GM19351 (cell line): Measurements from ENCODE around the gene CDHR2.

Source experiments
- ATAC-seq: cut with Tn5 transposase; IDR thresholded peaks from one replicate; pipeline ENCODE4 v1.9.1; 2021; ENCODE audit warnings: mild to moderate bottlenecking, moderate library complexity; ENCODE audit not compliant: unreplicated experiment

Gene CDHR2

GRCh38 chr5:176529116-176529740, 19.9 kb upstream of the CDHR2 start:
- ATAC-seq, result no peak

GRCh38 chr5:176529741-176530141, 19.4 kb upstream of the CDHR2 start:
- ATAC-seq, result no peak

DNA sequence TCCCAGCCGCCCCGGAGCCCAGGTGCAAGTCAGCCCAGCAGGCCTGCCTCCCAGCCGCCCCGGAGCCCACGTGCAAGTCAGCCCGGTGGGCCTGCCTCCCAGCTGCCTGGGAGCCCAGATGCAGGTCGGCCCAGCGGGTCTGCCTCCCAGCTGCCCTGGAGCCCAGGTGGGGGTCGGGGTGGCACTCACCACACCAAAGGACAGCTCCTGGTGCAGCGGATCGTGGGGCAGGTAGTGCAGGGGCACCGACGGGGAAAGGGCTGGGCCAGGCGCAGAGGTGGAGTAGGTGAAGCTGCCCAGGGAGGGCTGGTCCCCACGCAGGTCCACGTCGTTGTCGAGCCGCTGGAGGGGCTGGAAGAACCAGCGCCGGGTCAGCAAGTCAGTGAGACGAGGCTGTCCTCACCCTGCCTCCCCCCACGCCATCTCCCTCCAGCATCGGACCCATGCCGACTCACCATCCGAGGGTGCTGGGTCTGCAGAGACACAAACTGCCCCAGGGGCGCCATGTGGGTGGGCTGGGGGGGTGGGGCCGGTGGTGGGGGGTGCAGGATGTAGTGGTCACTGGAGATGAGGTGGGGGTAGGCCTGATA, 18.7 kb upstream of the CDHR2 start:
- no peak for ATAC-seq

DNA sequence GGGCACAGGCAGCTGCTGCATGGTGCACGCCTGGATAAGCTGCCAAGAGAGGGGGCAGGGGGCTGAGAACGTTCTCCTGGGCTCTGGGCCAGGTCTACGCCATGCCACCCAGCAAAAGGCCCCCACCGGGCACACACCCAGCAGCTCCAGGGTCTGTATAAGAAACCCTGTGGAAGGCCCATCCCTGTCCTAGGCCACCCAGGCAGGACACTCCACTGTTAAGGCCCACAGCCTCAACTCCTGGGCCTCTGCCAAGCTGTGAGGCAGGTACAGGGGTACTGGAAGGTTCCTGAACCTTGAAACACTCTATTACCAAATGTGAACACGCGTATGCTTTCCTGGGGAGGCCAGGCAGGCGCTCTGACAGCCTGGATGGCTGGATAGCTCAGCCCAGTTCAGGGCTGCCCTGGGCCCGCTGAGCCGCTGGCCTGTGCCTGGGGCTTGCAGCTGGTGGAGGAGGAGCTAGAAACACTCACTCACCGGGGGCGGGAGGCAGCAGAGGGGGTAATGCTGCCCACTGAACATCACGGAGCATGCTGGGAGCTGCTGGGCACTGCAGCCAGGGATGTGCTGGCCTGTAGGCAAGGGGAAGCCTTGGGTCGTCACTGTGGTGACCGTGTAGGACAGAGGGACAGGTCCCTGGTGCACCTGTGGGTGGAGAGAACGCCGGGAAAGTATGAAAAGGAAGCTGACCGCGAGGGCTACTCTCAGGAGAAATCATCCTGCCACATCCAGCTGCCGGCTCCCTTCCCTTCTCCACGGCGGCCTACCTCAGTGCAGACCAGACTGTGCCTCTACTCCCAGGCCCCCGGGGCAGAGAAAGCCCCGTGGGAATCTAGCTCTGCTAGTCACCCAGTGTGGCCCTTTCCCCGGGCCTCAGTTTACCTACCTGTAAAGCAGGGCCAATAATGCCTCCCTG, 17.9 kb upstream of the CDHR2 start:
- no peak for ATAC-seq

DNA sequence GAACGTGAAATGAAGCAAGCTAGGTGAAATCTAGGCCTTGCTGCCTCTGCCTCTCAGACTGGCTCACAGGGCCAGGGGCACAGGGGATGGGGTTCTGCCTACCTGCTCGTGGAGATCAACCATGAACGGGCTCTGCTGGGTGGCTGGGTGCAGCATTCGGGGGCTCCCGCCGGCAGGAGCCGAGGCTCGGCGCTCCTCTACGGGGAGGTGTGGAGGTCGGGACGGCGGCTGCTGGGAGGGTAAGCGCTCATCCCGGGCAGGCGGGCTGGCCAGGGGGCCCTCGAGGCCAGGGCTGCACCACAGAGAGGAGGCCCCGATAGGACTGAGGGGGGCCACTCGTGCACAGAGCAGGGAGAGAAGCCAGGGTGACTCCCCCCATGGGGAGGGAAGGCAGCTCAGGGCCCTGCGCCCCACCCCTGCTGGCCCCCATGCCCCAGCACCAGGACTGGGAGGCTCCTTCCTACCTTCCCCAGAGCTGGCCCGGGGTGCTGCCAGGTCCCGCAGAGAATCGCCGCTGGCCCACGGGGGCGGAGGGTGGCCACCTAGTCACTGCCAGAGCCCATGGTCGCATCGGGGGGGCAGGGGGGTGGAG, 17.1 kb upstream of the CDHR2 start:
- ATAC-seq, result no peak

DNA sequence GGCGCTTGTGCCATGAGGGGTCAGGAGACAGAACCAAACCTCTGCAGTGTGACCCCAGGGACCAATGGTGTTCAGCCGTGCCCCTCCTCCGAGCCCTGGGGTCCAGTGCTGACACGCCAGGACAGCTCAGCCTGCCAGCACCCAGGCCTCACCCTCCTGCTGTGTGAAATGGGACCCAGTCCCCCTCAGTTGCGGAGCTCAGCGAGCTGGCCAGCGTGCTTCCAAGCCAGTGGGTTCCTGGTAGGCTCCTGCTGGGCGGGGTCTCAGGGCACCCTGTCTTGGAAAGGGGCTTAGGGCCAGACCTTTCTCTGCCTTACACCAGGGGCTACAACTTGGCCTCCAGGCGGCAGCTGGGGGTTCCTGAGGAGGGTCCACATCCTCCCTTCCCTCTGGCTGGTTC, 16.3 kb upstream of the CDHR2 start:
- ATAC-seq, result no peak

- no peak for ATAC-seq
Measured at GRCh38 chr5:176533390-176533789, 15.8 kb upstream of the CDHR2 start.

DNA sequence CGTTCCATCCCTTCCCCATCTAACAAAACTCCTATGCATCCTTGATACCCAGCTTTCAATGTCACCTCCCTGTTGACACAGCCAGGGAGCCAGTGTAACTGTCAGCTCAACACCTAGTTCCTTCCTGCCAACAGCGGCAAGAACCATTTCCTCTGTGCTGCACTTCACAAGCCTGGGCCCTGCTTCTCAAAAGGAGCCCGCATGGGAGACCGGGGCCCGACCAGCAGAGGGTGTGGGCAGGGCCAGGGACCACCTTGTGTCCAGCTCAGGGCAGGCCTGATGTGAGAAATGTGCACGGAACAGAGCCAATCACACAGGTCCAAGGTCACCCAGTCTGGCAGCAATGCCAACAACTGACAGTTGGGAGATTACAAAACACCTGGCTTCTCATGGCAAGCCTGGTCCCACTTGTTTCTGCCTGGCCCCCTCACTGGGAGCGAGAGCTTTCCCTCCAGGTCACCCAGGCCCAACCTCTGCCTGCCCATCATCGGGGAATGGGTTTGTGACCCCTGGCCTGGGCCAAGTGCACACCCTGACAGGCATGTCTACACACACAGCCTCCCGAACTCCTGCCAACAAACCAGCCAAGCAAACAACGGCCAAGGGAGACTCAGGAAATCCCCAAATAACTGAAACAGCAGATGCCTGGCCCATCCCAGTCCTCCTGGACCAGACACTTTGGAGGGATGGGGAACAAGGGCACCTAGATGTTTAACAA, 15.1 kb upstream of the CDHR2 start:
- no peak for ATAC-seq

DNA sequence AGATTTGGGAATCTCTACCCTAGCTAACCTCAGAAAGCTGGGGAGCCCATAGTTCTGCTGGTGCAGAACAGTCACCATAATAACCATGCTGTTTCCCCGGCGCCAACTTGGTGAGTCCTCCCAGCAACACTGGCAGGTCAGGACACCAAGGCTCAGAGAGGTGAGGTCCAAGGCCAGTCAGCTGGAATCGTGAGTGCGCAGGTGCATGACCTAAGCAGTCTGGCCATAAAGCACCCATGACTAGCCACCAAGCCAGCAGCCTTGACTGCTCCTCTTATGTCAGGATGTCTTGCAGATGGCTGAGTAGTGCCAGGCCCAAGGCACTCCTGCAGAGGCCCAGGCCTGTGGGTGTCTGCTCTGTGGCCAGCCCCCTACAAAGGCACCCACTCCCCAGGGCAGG, 14.5 kb upstream of the CDHR2 start:
- ATAC-seq, result no peak

DNA sequence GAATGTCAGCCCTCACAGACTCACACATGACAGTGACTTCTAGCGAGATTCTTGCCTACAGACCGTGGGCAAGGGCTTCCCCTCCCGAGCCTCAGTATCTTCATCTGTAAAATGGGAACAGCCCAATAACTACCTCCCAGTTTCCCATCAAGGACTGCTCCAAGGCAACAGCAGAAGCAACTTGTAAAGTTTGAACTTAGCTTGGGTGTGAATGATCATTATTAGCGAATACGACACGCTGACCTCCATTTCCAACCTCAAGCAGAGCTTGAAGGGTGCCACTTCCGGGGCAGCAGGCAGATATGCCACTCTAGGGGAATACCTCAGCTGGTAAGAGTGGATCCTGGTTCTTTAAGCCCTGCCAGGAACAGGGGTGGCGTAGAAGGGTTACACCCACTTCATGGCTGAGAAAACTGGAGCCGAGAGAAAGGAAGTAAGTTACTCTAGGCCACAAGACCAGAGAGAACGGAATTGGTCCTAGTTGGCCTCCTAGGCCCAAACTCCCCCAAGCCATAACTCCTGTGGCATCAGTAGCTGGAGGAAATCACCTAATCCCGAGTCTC, 14.0 kb upstream of the CDHR2 start:
- no peak for ATAC-seq

GRCh38 chr5:176535664-176536131, 13.4 kb upstream of the CDHR2 start:
- no peak for ATAC-seq

DNA sequence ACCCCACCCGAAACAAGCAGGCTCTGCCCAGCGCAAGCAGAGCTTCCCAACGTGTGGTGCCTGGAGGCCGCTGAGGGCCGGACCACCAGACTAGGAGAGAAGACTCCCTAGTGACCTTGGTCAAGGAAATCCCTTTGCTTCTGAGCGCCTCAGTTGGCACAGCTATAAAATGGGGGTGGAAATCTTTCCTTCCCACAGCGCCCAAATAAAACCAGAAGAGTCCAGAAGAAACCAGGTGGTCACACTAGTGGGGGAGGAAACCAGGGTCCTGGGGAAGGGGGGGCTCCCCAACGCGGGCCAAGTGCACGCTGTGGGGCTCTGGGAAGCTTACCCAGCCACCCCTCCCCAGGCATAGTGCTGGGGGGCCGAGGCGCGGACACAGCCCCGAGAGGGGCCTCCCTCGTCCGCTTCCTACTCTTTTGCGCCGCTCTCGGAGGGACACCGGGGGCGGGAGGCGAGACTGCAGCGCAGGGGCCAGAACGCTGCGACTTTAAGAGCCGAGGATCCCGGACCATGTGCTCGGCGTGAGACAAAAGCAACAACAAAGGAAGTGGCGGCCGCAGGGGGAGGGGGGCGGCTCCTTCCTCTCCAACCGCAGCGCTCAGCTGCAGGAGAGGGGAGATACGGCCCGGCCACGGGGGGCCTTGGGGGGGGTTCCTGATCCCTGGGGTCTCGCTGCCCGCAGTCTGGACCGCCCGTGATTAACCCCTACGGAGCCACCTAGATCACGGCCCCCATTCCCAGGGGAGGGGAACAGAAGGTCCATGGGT, 12.8 kb upstream of the CDHR2 start:
- ATAC-seq, result peak; percentile 17

- peak; percentile 47 for ATAC-seq
Measured at GRCh38 chr5:176536902-176537553, 12.1 kb upstream of the CDHR2 start, which contains the start of gene RNF44. TSS of gene RNF44 (minus strand) at chr5:176537402. CDS start at chr5:176532472, 4,930 bp downstream.

- peak; percentile 68 for ATAC-seq
Measured at GRCh38 chr5:176537554-176538229, 11.4 kb upstream of the CDHR2 start.

GRCh38 chr5:176538230-176538988, 10.7 kb upstream of the CDHR2 start:
- no peak for ATAC-seq

DNA sequence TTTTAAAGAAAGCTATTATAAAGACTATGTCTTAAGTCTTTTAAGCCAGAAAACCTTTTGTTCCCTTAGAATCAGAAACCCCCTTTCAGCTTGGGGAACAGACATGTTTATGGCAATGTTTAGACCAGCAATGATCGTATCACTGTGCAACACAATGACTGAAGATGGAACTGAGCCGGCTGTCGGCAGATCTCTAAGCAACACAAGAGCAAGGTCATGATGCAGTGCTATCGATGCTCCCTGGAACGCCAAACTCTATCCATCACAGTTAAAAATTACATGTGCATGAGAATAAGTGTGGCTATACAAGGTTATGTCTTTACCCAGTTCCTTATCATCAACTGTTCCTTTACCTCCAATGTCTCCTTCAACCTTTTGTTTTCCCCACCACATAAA, 10.2 kb upstream of the CDHR2 start:
- ATAC-seq, result no peak

GRCh38 chr5:176540476-176540899, 8.7 kb upstream of the CDHR2 start:
- no peak for ATAC-seq

- ATAC-seq, result no peak
Measured at GRCh38 chr5:176540956-176541337, 8.2 kb upstream of the CDHR2 start.
